OCI-LY7 (cell line): ENCODE data around the gene TYW5. TPM values are rescaled to one million over a fixed set of nuclear protein-coding genes. Genes with fewer than 3 reads are reported as not detected.

Experiments used
- BruUV-seq: library from RNA; stranded (reverse); fragments of 400-500 nt; replicated peaks from 2 replicates; lab custom pipeline; 2021; lab: Mats Ljungman, UMichigan
- CTCF ChIA-PET: fragments of 300-600 bp; sonication (Branson Sonifier 250); formaldehyde crosslinking; loops from one replicate; lab custom pipeline; 2022; ENCODE audit warnings: antibody characterized with exemption; ENCODE audit not compliant: unreplicated experiment; lab: Charles Lee
- POLR2A ChIA-PET: fragments of 300-600 bp; sonication (Branson Sonifier 250); formaldehyde crosslinking; loops from one replicate; lab custom pipeline; 2022; ENCODE audit warnings: antibody characterized with exemption; lab: Charles Lee
- DNase-seq: peaks from one replicate; pipeline ENCODE4 v3.0.0-alpha.2; 2015; ENCODE audit warnings: low spot score
- H2AFZ ChIP-seq: fragments of 200-600 bp; sonication (generic), shearing (Covaris generic); 2 replicates; pipeline ENCODE4 v1.6.1; 2014; ENCODE audit warnings: mild to moderate bottlenecking, antibody characterized with exemption, low read length, moderate library complexity
- H3K27ac ChIP-seq: fragments of 200-600 bp; sonication (generic); 2 replicates; pipeline ENCODE4 v1.5.1; 2014; ENCODE audit warnings: mixed run types, low read depth, mild to moderate bottlenecking, moderate library complexity, low read length, inconsistent platforms; ENCODE audit not compliant: poor library complexity, severe bottlenecking
- H3K36me3 ChIP-seq: fragments of 200-600 bp; sonication (generic); 2 replicates; pipeline ENCODE4 v1.6.1; 2014; ENCODE audit warnings: mild to moderate bottlenecking, antibody characterized with exemption, low read length, moderate library complexity, mixed read lengths; ENCODE audit not compliant: insufficient read depth
- H3K4me1 ChIP-seq: fragments of 200-600 bp; sonication (generic); 2 replicates; pipeline ENCODE4 v1.5.1; 2014; ENCODE audit warnings: mild to moderate bottlenecking, low read length; ENCODE audit not compliant: insufficient read depth, poor library complexity, severe bottlenecking
- H3K4me2 ChIP-seq: fragments of 200-600 bp; sonication (generic); 2 replicates; pipeline ENCODE4 v1.6.1; 2014; ENCODE audit warnings: mild to moderate bottlenecking, low read length
- H3K4me3 ChIP-seq: fragments of 200-600 bp; sonication (generic); 2 replicates; pipeline ENCODE4 v1.5.1; 2014; ENCODE audit warnings: mild to moderate bottlenecking, low read depth, low read length; ENCODE audit not compliant: poor library complexity, severe bottlenecking
- H3K79me2 ChIP-seq: fragments of 200-600 bp; sonication (generic); 2 replicates; pipeline ENCODE4 v1.6.1; 2016; ENCODE audit warnings: low read depth, mild to moderate bottlenecking, low read length, moderate library complexity, mixed read lengths; ENCODE audit not compliant: insufficient read depth
- H3K9me2 ChIP-seq: fragments of 200-600 bp; sonication (generic); 2 replicates; pipeline ENCODE4 v1.6.1; 2016; ENCODE audit warnings: mild to moderate bottlenecking, low read length, mixed read lengths; ENCODE audit not compliant: insufficient read depth
- H3K9me3 ChIP-seq: fragments of 200-600 bp; sonication (generic); 2 replicates; pipeline ENCODE4 v1.6.1; 2014; ENCODE audit warnings: mild to moderate bottlenecking, mixed run types, low read length, mixed read lengths
- H4K20me1 ChIP-seq: fragments of 200-600 bp; sonication (generic); 2 replicates; pipeline ENCODE4 v1.6.1; 2014; ENCODE audit warnings: mild to moderate bottlenecking, antibody characterized with exemption, low read length, moderate library complexity, mixed read lengths; ENCODE audit not compliant: insufficient read depth
- CTCF ChIP-seq: fragments of 200-600 bp; sonication (generic); conservative IDR thresholded peaks from 2 replicates; pipeline ENCODE4 v1.5.1; 2014; ENCODE audit warnings: mild to moderate bottlenecking, antibody characterized with exemption, low read length, moderate library complexity, mixed read lengths
- EZH2phosphoT487 ChIP-seq: fragments of 200-600 bp; sonication (generic); IDR thresholded peaks from 2 replicates; pipeline ENCODE4 v1.6.1; 2018; ENCODE audit warnings: low read depth, borderline replicate concordance, mild to moderate bottlenecking, mixed run types, antibody characterized with exemption, low read length, moderate library complexity, mixed read lengths
- intact Hi-C: fragments of 100-400 bp; cut with micrococcal nuclease; formaldehyde crosslinking; loops from one replicate; pipeline ENCODE4 v1.10.0; 2022; ENCODE audit not compliant: unreplicated experiment
- total RNA-seq, 2 experiments: library from RNA; depleted of rRNA in 1 of 2; stranded (reverse); fragments of >200 nt in 1 of 2; shearing (Covaris generic) in 1 of 2; gene quantifications; 2 replicates each; pipeline ENCODE4 v1.2.3, GENCODE V29; 2014 to 2022

The TYW5 gene
- total RNA-seq, 2 experiments from 2014 or later, result 7.1 to 8.9 TPM

DNA sequence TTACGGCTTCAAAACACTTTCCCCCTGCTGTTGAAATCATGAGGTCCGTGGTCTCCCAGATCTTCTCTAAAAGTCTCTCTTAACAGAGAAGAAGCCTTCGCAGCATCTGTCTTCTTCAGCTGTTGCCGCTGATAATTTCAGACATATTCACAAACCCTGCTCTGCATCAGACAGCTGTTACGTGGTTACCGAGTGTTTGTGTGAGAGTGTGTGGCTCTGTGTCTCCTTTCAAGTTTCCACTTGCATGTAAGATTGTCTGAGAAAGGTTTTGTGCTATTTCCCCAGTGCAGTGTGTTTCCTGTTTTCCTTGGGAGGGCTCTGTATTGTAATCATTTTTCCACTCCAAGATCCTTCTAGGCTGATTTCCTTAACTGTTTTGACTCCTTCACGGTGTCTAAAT is 32.9 kb upstream of the TYW5 start:
- H3K9me2 ChIP-seq, result no peaks in the 10 kb centered on the region

GRCh38 chr2:199987586-199987985 is 32.3 kb upstream of the TYW5 start:
- no peak overlapping the region for H3K4me2 ChIP-seq
- H3K36me3 ChIP-seq, result no peaks in the 10 kb centered on the region
- H3K4me3 ChIP-seq, result no peak overlapping the region
- no TSS peak for BruUV-seq
- CTCF ChIA-PET, result no interaction called here
- H3K27ac ChIP-seq, result no peak overlapping the region
- POLR2A ChIA-PET, result interaction anchor here (0.6 to 0.9 kb wide), 2 partner anchors 13 to 19 kb away, joined by 3 to 4 read pairs; no protein-coding TSS in a partner anchor
- peaks cover 6% of the 10 kb centered on the region; the same call in 1 of the 2 replicates for H3K9me3 ChIP-seq
- H3K4me1 ChIP-seq, result peaks cover 7% of the 10 kb centered on the region
- intact Hi-C loops, result no loop called here
- DNase-seq, result no peak
- no peaks in the 10 kb centered on the region for H4K20me1 ChIP-seq
- H3K79me2 ChIP-seq, result no peaks in the 10 kb centered on the region
- no peak overlapping the region for H2AFZ ChIP-seq
- no peak for TF ChIP-seq EZH2phosphoT487
- no peak for TF ChIP-seq CTCF
- H3K9me2 ChIP-seq, result no peaks in the 10 kb centered on the region

More for the DNA sequence above, 32.9 kb upstream of the TYW5 start:
- Histone ChIP-seq H3K4me1 (peaks cover 7% of the 10 kb centered on the region), H3K9me3 (peaks cover 6% of the 10 kb centered on the region; the same call in 1 of the 2 replicates), H3K79me2 (no peaks in the 10 kb centered on the region), H2AFZ (no peak overlapping the region), H3K4me2 (no peak overlapping the region), H3K4me3 (no peak overlapping the region), H4K20me1 (no peaks in the 10 kb centered on the region), H3K36me3 (no peaks in the 10 kb centered on the region), H3K27ac (no peak overlapping the region)
- POLR2A ChIA-PET, result interaction anchor here (0.9 kb wide), 1 partner anchor 12 kb away, joined by 3 read pairs; no protein-coding TSS in a partner anchor
- intact Hi-C loops, result no loop called here
- TF ChIP-seq EZH2phosphoT487 (no peak), CTCF (no peak)
- no peak for DNase-seq
- BruUV-seq, result no TSS peak
- CTCF ChIA-PET, result no interaction called here

DNA sequence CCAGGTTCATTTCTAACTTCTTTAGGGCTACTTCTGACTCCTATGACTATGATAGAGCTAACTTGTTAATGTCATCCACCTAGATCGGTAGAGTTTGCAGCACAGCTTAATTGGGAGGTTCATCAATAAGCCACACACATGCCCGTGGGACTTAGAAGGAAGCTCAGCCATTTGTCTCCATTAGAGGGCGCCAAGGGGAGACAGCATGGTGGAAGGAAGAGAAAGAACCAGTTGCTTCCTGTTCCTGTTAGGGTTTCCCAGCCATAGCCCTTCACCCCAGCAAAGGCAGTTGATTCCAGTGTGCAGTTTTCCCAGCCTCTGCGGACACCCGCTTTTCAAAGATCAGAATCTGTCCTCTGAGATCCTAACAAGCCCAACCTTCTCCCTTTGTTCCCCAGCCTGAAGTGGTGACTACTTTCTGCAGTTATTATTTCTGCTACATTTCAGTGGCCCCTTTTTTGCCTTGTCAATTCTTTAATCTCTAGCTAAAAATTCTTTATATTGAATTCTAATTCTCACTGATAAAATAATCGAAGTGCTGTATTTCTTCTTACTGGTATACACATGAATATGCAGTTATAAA is 30.4 kb upstream of the TYW5 start:
- Histone ChIP-seq H3K36me3 (no peaks in the 10 kb centered on the region), H4K20me1 (no peaks in the 10 kb centered on the region), H3K4me2 (no peak overlapping the region), H3K9me2 (no peaks in the 10 kb centered on the region), H3K27ac (no peak overlapping the region), H3K79me2 (no peaks in the 10 kb centered on the region), H2AFZ (peak overlapping the region; percentile 100), H3K9me3 (peaks cover 6% of the 10 kb centered on the region; the same call in 1 of the 2 replicates), H3K4me1 (peaks cover 7% of the 10 kb centered on the region), H3K4me3 (no peak overlapping the region)
- TF ChIP-seq CTCF (peak; percentile 82), EZH2phosphoT487 (no peak)
- CTCF ChIA-PET, result interaction anchor here (1.0 kb wide), 1 partner anchor 495 kb away, joined by 3 read pairs; no protein-coding TSS in a partner anchor
- POLR2A ChIA-PET, result interaction anchor here (0.6 to 2.1 kb wide), 4 partner anchors 12 to 486 kb away, joined by 3 to 5 read pairs (median 4); no protein-coding TSS in a partner anchor
- peak; percentile 70 for DNase-seq
- intact Hi-C loops, result no loop called here
- no TSS peak for BruUV-seq
